ENCODE data around the gene SIGLEC1. TPM values are rescaled to one million over a fixed set of nuclear protein-coding genes. Genes with fewer than 3 reads are reported as not detected.

SIGLEC1 gene
- total RNA-seq, 1 experiment from 2014 or later = 0.17 TPM

DNA sequence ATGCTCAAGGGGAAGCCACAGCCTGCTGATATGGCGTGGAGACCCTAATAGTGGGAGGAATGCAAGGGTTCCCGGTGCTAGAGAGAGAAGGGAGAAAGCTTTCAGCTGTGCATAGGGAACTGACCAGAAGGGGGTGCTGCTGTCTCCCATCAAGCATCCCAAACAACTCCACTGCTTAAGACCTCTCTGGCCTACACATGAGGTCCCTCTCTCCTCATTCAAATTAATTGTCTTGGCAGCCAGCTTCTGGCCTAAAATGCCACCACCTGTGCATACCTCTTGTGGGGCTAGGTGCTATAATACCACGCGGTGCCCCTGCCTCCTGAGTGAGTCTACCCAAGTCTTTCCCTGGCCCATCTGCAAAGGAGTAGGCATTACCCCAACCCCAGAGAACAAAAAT is 40.7 kb upstream of the SIGLEC1 start:
- peaks cover 6 to 27% of the 10 kb centered on the region in 2 experiments; a peak in 3 of 4 replicates for H3K36me3 ChIP-seq (ENCODE audit: control insufficient read depth in 1 of 2, insufficient read depth in 2 of 2, low read length in 2 of 2)
- no peak overlapping the region for H3K27ac ChIP-seq (ENCODE audit: low read depth, low read length)
- no peak for TF ChIP-seq TCF7L2 (IDR thresholded peaks at IDR 0.05; ENCODE audit: borderline replicate concordance, extremely low read depth, insufficient read depth, insufficient read length)
- no peak for TF ChIP-seq EGR1 (IDR thresholded peaks at IDR 0.05; ENCODE audit: low read depth)
- TF ChIP-seq RAD21 (IDR thresholded peaks at IDR 0.05; ENCODE audit: low read depth) = peak; percentile 73
- TF ChIP-seq, protein P1, sequence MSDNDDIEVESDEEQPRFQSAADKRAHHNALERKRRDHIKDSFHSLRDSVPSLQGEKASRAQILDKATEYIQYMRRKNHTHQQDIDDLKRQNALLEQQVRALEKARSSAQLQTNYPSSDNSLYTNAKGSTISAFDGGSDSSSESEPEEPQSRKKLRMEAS (IDR thresholded peaks at IDR 0.05) = no peak
- TF ChIP-seq, protein P2, sequence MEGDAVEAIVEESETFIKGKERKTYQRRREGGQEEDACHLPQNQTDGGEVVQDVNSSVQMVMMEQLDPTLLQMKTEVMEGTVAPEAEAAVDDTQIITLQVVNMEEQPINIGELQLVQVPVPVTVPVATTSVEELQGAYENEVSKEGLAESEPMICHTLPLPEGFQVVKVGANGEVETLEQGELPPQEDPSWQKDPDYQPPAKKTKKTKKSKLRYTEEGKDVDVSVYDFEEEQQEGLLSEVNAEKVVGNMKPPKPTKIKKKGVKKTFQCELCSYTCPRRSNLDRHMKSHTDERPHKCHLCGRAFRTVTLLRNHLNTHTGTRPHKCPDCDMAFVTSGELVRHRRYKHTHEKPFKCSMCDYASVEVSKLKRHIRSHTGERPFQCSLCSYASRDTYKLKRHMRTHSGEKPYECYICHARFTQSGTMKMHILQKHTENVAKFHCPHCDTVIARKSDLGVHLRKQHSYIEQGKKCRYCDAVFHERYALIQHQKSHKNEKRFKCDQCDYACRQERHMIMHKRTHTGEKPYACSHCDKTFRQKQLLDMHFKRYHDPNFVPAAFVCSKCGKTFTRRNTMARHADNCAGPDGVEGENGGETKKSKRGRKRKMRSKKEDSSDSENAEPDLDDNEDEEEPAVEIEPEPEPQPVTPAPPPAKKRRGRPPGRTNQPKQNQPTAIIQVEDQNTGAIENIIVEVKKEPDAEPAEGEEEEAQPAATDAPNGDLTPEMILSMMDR (IDR thresholded peaks at IDR 0.05 in 2 of 3, conservative IDR thresholded peaks at IDR 0.05 in 1 of 3; ENCODE audit: borderline replicate concordance in 1 of 3, insufficient read depth in 1 of 3, low read depth in 2 of 3, low read length in 2 of 3) = peak; percentile 72 to 85 (median 81)
- no peak for TF ChIP-seq ZNF274 (IDR thresholded peaks at IDR 0.05; ENCODE audit: low read depth, low read length)
- no peak for TF ChIP-seq POLR2A (IDR thresholded peaks at IDR 0.05; ENCODE audit: borderline replicate concordance, extremely low read depth, insufficient read depth, insufficient read length)
- no peak for TF ChIP-seq YY1 (IDR thresholded peaks at IDR 0.05; ENCODE audit: extremely low read depth, insufficient replicate concordance, low read depth, low read length)
- H4K20me1 ChIP-seq (ENCODE audit: insufficient read depth) = no peaks in the 10 kb centered on the region
- H3K9me3 ChIP-seq (ENCODE audit: control insufficient read depth in 1 of 2, insufficient read depth in 1 of 2, low read depth in 1 of 2, low read length in 2 of 2) = no peaks in the 10 kb centered on the region
- H2AFZ ChIP-seq (ENCODE audit: low read depth, low read length, poor library complexity, severe bottlenecking) = no peak overlapping the region
- no peak overlapping the region for H3K4me2 ChIP-seq (ENCODE audit: low read length)
- BruUV-seq (replicated peaks) = no TSS peak
- peaks cover 0 to 8% of the 10 kb centered on the region in 2 experiments; a peak in 1 of 4 replicates for H3K4me1 ChIP-seq (ENCODE audit: control insufficient read depth in 1 of 2, insufficient read depth in 2 of 2, low read length in 2 of 2)
- RAD21 ChIA-PET (ENCODE audit: low non-redundant PET in 1 of 2, low total read pairs in 2 of 2, uncharacterized antibody in 2 of 2, unreplicated experiment in 2 of 2) = interaction anchor here in 1 of 2 experiments (0.9 to 1.7 kb wide), 2 partner anchors 65 to 102 kb away, joined by 3 read pairs; no protein-coding TSS in a partner anchor
- no peak overlapping the region for H3K9ac ChIP-seq (ENCODE audit: low read length)
- DNase-seq (ENCODE audit: low read depth, low spot score) (peak; percentile 38), ATAC-seq (peak; percentile 72)
- H3K9me2 ChIP-seq (ENCODE audit: insufficient read depth) = no peaks in the 10 kb centered on the region
- CTCF ChIA-PET = interaction anchor here (0.7 to 1.8 kb wide), 10 partner anchors 9 to 102 kb away, joined by 3 to 8 read pairs (median 4); partner anchors contain the start of genes ADISSP, CENPB and SPEF1
- intact Hi-C loops (cut with micrococcal nuclease) = no loop called here
- no peak overlapping the region for H3K4me3 ChIP-seq (replicated peaks in 1 of 2; ENCODE audit: low read depth in 1 of 2, low read length in 2 of 2)
- H3K79me2 ChIP-seq (ENCODE audit: insufficient read depth, low read length) = 0 out of 2 replicates have a peak, but pooled peaks cover 2% of the 10 kb centered on the region
- H3K27me3 ChIP-seq (ENCODE audit: insufficient read depth, low read length) = no peaks in the 10 kb centered on the region
- POLR2A ChIA-PET = interaction anchor here (0.5 kb wide), 1 partner anchor 227 kb away, joined by 3 read pairs; no protein-coding TSS in a partner anchor
